ENCODE results near the gene PHC2.
"Not testable (repeated sequence)": the region's sequence is repeated elsewhere in the genome, so short reads cannot be mapped to it uniquely, and the experiment has no call there.

The PHC2 gene

DNA sequence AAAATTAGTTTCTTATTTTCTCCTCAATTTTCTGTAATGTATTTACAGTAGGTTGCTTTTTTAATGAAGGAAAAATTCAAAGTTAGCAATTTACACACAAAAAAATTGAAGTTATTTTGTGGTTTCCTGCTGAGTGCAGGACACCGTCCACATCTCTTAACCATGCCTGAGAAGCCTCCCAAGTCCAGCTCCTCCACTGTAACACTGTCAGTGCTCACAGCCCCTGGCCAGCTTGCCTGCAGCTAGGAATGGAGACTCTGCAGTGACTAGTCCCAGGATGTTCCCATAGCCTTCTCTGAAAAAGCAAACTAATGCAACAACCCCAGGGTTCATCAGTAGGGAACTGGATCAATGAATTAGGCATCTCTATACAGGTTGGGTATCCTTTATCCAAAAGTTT lies 113.5 kb downstream of the PHC2 start:
- FAIRE-seq = no peak
- DNase-seq (ENCODE audit: insufficient read length, low spot score) = no peak

DNA sequence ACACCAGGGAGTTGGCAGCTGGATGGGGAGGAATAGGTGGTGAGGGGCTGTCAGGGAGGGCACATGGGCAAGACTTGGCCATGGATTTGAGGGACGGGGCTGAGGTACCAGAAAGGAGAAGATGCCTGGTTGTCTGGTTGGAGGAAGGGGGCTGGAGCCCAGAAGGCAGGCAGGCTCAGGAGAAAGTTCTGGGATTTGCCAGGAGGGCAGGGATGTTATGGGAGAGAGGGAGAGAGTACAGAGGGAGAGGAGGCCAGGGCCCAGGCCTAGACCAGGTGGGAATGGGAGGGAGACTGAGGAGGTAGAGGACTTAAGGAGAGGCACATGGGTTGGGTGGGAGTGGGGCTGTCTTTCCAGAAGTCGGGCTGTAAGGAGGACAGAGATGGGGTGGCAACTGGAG lies 114.3 kb downstream of the PHC2 start:
- FAIRE-seq = no peak
- TF ChIP-seq, protein P1, sequence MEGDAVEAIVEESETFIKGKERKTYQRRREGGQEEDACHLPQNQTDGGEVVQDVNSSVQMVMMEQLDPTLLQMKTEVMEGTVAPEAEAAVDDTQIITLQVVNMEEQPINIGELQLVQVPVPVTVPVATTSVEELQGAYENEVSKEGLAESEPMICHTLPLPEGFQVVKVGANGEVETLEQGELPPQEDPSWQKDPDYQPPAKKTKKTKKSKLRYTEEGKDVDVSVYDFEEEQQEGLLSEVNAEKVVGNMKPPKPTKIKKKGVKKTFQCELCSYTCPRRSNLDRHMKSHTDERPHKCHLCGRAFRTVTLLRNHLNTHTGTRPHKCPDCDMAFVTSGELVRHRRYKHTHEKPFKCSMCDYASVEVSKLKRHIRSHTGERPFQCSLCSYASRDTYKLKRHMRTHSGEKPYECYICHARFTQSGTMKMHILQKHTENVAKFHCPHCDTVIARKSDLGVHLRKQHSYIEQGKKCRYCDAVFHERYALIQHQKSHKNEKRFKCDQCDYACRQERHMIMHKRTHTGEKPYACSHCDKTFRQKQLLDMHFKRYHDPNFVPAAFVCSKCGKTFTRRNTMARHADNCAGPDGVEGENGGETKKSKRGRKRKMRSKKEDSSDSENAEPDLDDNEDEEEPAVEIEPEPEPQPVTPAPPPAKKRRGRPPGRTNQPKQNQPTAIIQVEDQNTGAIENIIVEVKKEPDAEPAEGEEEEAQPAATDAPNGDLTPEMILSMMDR (IDR thresholded peaks at IDR 0.05; ENCODE audit: insufficient read depth, missing control alignments) = no peak
- no peak for DNase-seq (ENCODE audit: insufficient read length, low spot score)

More for the DNA sequence above, 113.5 kb downstream of the PHC2 start:
- TF ChIP-seq, protein P1 (IDR thresholded peaks at IDR 0.05; ENCODE audit: insufficient read depth, missing control alignments) = no peak

DNA sequence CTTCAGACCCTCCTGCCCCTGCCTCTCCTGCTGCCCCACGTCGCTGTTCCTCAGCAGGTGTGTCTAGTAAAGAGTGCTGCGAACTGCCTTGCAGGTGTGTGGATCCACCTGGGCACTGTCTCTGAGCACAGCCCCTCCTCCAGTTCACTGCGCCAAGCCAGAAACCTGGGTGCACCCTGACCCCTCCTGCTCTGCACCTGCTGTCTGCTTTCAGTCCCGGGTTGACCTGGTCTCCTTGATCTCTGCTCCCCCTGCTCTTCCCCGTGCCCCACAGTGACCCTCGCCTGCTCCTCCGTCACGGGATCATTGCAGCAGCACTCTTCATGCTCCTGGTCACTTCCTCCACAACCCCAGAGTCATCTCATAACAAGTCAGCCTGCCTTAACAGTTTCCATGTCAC lies 116.5 kb downstream of the PHC2 start:
- TF ChIP-seq, protein P1 (IDR thresholded peaks at IDR 0.05; ENCODE audit: insufficient read depth, missing control alignments) = no peak
- no peak for DNase-seq (ENCODE audit: insufficient read length, low spot score)
- FAIRE-seq = no peak

DNA sequence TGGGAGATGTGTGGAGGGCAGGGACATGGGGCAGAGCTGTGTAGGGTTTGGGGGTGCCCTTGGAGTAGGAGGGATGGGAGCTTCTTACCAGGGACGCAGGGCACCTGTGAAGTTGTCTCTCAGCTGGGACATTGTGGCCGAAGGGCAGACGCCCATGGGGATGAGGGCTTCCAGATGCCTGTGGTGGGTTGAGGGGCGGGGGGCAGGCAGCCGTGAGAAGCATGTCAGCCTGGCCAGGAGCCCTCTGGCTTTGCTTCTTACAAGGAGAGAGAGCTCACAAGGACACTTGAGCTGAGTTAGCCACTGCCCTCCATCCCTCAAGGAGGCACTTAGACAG lies 118.5 kb downstream of the PHC2 start:
- no peak for DNase-seq (ENCODE audit: insufficient read length, low spot score)
- FAIRE-seq = no peak
- TF ChIP-seq, protein P1 (IDR thresholded peaks at IDR 0.05; ENCODE audit: insufficient read depth, missing control alignments) = no peak

DNA sequence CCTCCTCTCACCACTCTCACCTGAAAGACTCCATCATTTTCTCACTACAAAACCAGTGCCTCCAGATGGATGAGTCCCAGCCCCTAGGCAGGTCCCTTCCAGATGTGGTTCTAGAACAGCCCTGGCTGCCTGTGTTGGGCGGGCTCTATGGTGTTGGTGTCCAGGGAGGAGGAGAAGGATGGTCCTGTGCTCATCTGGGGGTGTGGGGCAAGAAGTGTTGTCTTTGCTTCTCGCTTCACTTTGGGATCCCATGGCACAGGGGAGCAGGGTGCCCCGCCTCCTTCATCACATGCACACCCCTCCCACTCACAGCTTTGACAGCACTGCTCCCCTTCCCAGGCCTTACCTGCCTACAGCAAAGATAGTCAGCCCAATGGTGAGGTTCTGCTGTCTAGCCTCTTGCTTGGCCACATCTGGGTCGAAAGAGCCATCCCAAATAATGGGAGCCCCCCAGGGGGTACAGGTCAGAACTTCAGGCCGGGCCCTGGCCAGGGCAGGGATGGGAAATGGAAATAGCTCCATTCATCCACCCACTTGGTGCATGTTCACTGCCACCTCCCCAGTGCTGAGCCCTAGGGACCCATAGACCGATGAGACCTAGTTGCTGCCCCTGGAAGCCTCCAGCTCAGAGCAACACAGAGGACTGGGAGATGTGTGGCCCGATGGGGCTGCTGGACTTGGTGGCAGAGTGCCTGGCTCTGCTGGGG lies 119.0 kb downstream of the PHC2 start:
- DNase-seq (ENCODE audit: insufficient read length, low spot score) = no peak
- TF ChIP-seq, protein P1 (IDR thresholded peaks at IDR 0.05; ENCODE audit: insufficient read depth, missing control alignments) = no peak
- FAIRE-seq = no peak

DNA sequence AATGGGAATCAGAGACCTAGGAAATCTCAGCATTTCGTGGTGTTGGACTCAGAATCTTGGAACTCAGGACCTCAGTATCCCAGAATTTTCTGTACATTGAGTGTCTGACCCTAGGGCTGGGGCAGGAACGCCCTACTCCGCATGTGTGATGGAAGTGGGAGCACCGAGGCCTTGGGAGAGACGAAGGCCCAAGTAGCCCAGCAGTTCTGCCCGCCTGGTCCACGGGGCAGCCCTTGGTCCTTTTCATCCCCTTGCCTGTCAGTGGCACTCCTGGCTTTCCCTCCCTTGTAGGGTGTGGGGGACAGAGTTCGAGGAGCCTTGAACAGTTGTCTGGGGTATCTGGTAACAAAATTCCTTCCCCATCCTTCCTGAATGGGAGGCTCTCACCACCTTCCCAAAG lies 120.2 kb downstream of the PHC2 start:
- DNase-seq (ENCODE audit: insufficient read length, low spot score) (no peak), FAIRE-seq (no peak)
- TF ChIP-seq, protein P1 (IDR thresholded peaks at IDR 0.05; ENCODE audit: insufficient read depth, missing control alignments) = no peak

DNA sequence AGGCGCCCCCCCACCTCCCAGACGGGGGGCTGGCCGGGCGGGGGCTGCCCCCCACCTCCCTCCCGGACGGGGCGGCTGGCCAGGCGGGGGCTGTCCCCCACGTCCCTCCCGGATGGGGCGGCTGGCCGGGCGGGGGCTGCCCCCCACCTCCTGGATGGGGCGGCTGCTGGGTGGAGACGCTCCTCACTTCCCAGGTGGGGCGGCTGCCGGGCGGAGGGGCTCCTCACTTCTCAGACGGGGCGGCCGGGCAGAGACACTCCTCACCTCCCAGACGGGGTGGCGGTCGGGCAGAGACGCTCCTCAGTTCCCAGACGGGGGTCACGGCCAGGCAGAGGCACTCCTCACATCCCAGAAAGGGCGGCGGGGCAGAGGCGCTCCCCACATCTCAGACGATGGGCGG lies 121.5 kb downstream of the PHC2 start:
- not testable (repeated sequence) for DNase-seq (ENCODE audit: insufficient read length, low spot score); FAIRE-seq

DNA sequence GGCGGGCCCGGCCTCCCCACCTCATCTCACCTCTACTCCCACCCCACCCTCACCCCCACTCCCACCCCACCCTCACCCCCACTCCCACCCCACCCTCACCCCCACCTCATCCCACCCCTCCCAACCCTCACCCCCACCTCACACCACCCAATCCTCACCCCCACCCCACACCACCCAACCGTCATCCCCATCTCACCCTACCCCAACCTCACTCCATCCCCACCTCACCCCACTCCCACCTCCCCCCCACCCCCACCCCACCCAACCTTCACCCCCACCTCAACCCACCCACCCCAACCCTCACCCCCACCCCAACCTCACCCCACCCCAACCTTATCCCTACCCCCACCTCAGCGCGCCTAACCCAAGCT lies 123.4 kb downstream of the PHC2 start:
- FAIRE-seq (no peak), DNase-seq (ENCODE audit: insufficient read length, low spot score) (no peak)
- TF ChIP-seq, protein P1 (IDR thresholded peaks at IDR 0.05; ENCODE audit: insufficient read depth, missing control alignments) = no peak

All from D721Med (cell line).